Ovary (tissue), 9 donors: ENCODE measurements around the gene AFAP1L2. TPM values are rescaled to one million over a fixed set of nuclear protein-coding genes. Genes with fewer than 3 reads are reported as not detected.

Experiments
- DNase-seq, 5 donors: peaks; one replicate each; pipeline ENCODE4 v3.0.0-alpha.2; 2019 to 2020
- H3K27ac ChIP-seq, 2 donors: fragments of 200-600 bp; one replicate each; pipeline versions ENCODE4 v1.5.1 to v1.8.0; 2019 to 2022
- H3K27me3 ChIP-seq: fragments of 200-600 bp; one replicate; pipeline ENCODE4 v1.8.0; 2022
- H3K36me3 ChIP-seq: fragments of 200-600 bp; sonication (generic); one replicate; pipeline ENCODE4 v1.5.1; 2019
- H3K4me1 ChIP-seq: one replicate; pipeline ENCODE4 v1.8.1; 2013; ENCODE audit warnings: mild to moderate bottlenecking, moderate library complexity; ENCODE audit not compliant: insufficient read depth
- H3K4me3 ChIP-seq: fragments of 200-600 bp; sonication (generic); one replicate; pipeline ENCODE4 v1.5.1; 2017
- H3K9me3 ChIP-seq, 2 donors: fragments of 200-600 bp in 1 of 2; sonication (generic) in 1 of 2; one replicate each; pipeline versions ENCODE4 v1.5.1 to v1.8.1; 2013 to 2019; ENCODE audit warnings: mild to moderate bottlenecking in 1 of 2, moderate library complexity in 1 of 2
- CTCF ChIP-seq, 3 donors: fragments of 450-650 bp in 2 of 3; fragments of 200-600 bp in 1 of 3; IDR thresholded peaks; one replicate each; pipeline versions ENCODE4 v1.5.1 to v1.8.0; 2016 to 2022; ENCODE audit warnings: antibody characterized with exemption in 3 of 3, mild to moderate bottlenecking in 1 of 3
- EP300 ChIP-seq: sonication (generic); formaldehyde crosslinking; IDR thresholded peaks from one replicate; pipeline ENCODE4 v1.6.1; 2017; ENCODE audit warnings: antibody characterized with exemption
- POLR2A ChIP-seq: fragments of 450-650 bp; IDR thresholded peaks from one replicate; pipeline ENCODE4 v1.6.1; 2017; ENCODE audit warnings: antibody characterized with exemption, mild to moderate bottlenecking, moderate library complexity
- WGBS, 3 donors: extraction: QIAGEN DNeasy Blood & Tissue Kit in 1 of 3; methylation state at CpG; one replicate each; pipeline versions ENCODE4 v1.1.5 to v1.1.7; 2013 to 2017; 5-methylcytosine and 5-hydroxymethylcytosine counted together
- intact Hi-C, 4 donors: fragments of 100-400 bp; cut with DNase I; formaldehyde crosslinking; loops; one replicate each; pipeline versions ENCODE4 v1.11.0 to v1.15.1; 2022 to 2023
- polyA plus RNA-seq, 2 donors: library from polyadenylated mRNA; stranded (reverse); fragments of 200-250 nt in 1 of 2; fragments of 350-450 nt in 1 of 2; fragmentation: Illumina TruSeq in 1 of 2; extraction: RNeasy Lipid Tissue Mini Kit (QIAGEN cat#74804) in 1 of 2; gene quantifications; one replicate each; pipeline ENCODE4 v1.2.3, GENCODE V29; 2013 to 2014
- total RNA-seq, 7 donors: library from RNA; depleted of rRNA in 2 of 7; stranded (reverse); fragments of >200 nt in 2 of 7; fragmentation: NEBNext Ultra II Directional in 3 of 7; extraction: Animal tissue kit (Norgen Biotek cat#: 25700) in 3 of 7; gene quantifications; one replicate each; pipeline versions ENCODE4 v1.1.0 to v1.2.4, GENCODE V29; 2016 to 2023
- donor health status: DM: no; HTN: no; CAD: no; lungs with moderate emphysema.
- donor health status: DM: no; HTN: no; CAD: no.
- donor health status: Bipolar disorder and iron deficiency.
- donor health status: DM: yes; HTN: yes; CAD: no.
- donor health status: DM: no; HTN: no; CAD: no.
- donor health status: DM: yes; HTN: yes; CAD: no.

The AFAP1L2 gene
- total and polyA plus RNA-seq, 9 donors, result 9.8 to 53.7 (median 23.3) TPM

GRCh38 chr10:114256008-114256765, 148.1 kb downstream of the AFAP1L2 start:
- H3K27ac ChIP-seq, result no peak overlapping the region
- no peak overlapping the region for H3K4me3 ChIP-seq
- no peak for DNase-seq
- peaks cover 4% of the 10 kb centered on the region for H3K4me1 ChIP-seq
- H3K36me3 ChIP-seq, result no peaks in the 10 kb centered on the region
- WGBS, 3 donors, result 85 to 93% (median 90%) methylated on average over 12 of the region's 12 CpGs
- no peaks in the 10 kb centered on the region for H3K9me3 ChIP-seq
- H3K27me3 ChIP-seq, result no peaks in the 10 kb centered on the region
- intact Hi-C loops, result no loop called here
- TF ChIP-seq POLR2A (no peak), CTCF (IDR thresholded peaks at IDR 0.05) (no peak), EP300 (no peak)

GRCh38 chr10:114255227-114255626, 149.1 kb downstream of the AFAP1L2 start:
- WGBS, 3 donors, result 91 to 97% (median 96%) methylated on average over 1 of the region's 1 CpG
- H3K36me3 ChIP-seq, result no peaks in the 10 kb centered on the region
- no peak overlapping the region for H3K4me3 ChIP-seq
- no peak overlapping the region for H3K27ac ChIP-seq
- H3K4me1 ChIP-seq, result peaks cover 4% of the 10 kb centered on the region
- no peaks in the 10 kb centered on the region for H3K27me3 ChIP-seq
- no peaks in the 10 kb centered on the region for H3K9me3 ChIP-seq
- intact Hi-C loops, result no loop called here
- no peak for DNase-seq
- no peak for TF ChIP-seq EP300
- no peak for TF ChIP-seq POLR2A
- no peak for TF ChIP-seq CTCF (IDR thresholded peaks at IDR 0.05)

GRCh38 chr10:114252883-114253282, 151.4 kb downstream of the AFAP1L2 start:
- H3K27ac ChIP-seq, result no peak overlapping the region
- DNase-seq, result no peak
- no peaks in the 10 kb centered on the region for H3K9me3 ChIP-seq
- TF ChIP-seq POLR2A (no peak), CTCF (IDR thresholded peaks at IDR 0.05) (no peak), EP300 (no peak)
- H3K4me1 ChIP-seq, result peaks cover 1% of the 10 kb centered on the region
- no peak overlapping the region for H3K4me3 ChIP-seq
- no peaks in the 10 kb centered on the region for H3K27me3 ChIP-seq
- H3K36me3 ChIP-seq, result no peaks in the 10 kb centered on the region
- 70 to 73% (median 72%) methylated on average over 4 of the region's 7 CpGs for WGBS, 3 donors
- intact Hi-C loops, result no loop called here

- Histone ChIP-seq H3K27me3 (no peaks in the 10 kb centered on the region), H3K9me3 (no peaks in the 10 kb centered on the region), H3K36me3 (no peaks in the 10 kb centered on the region), H3K27ac (no peak overlapping the region), H3K4me3 (no peak overlapping the region), H3K4me1 (no peaks in the 10 kb centered on the region)
- intact Hi-C loops, result no loop called here
- TF ChIP-seq EP300 (no peak), POLR2A (no peak), CTCF (IDR thresholded peaks at IDR 0.05) (no peak)
- DNase-seq, result no peak
- 90 to 93% (median 90%) methylated on average over 5 of the region's 5 CpGs for WGBS, 3 donors
Measured at GRCh38 chr10:114252092-114252491, 152.2 kb downstream of the AFAP1L2 start.
